Right ventricle myocardium superior (tissue), 1 donor: ENCODE data around the gene MET. TPM values are rescaled to one million over a fixed set of nuclear protein-coding genes. Genes with fewer than 3 reads are reported as not detected.
A peak's percentile ranks its signal among the peaks of the same experiment; 100 is the strongest.
"Not testable (repeated sequence)": the region's sequence is repeated elsewhere in the genome, so short reads cannot be mapped to it uniquely, and the experiment has no call there.

Experiments
- ATAC-seq: fragments of 200-7000 bp; cut with Tn5 transposase; one replicate; pipeline ENCODE4 v1.9.1; 2020; ENCODE audit warnings: mild to moderate bottlenecking; ENCODE audit not compliant: poor library complexity
- DNase-seq: peaks from one replicate; pipeline ENCODE4 v3.0.0-alpha.2; 2020
- intact Hi-C: fragments of 100-400 bp; cut with DNase I; formaldehyde crosslinking; loops from one replicate; pipeline ENCODE4 v1.11.2; 2022
- total RNA-seq: library from RNA; stranded (reverse); fragmentation: NEBNext Ultra II Directional; extraction: Animal tissue kit (Norgen Biotek cat#: 25700); gene quantifications from one replicate; pipeline ENCODE4 v1.2.1, GENCODE V29; 2021
- donor health status: DM: no; HTN: yes; CAD: no; lungs with severe emphysema.

MET gene
- total RNA-seq, 1 donor from 2014 or later: 14.3 TPM

DNA sequence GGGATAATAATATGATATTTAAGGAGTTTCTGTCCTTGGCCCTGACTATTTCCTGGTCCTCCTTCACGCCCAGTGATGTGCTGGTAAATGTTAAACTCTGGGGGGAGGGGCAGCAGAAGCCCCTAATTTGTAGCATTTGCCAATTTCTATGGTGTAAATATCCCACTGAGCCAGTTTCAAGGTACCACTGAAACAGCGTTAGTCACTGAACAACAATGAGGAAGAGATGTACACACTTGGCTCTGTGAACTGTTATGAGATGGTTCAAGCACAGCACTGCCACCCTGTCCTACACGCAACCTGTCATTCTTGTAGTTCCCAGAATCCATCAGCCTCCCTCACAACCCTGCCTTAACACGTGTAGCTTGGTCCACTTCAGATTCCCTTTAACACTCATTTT lies 39.8 kb downstream of the MET start:
- ATAC-seq: no peak
- intact Hi-C loops: no loop called here
- no peak for DNase-seq

DNA sequence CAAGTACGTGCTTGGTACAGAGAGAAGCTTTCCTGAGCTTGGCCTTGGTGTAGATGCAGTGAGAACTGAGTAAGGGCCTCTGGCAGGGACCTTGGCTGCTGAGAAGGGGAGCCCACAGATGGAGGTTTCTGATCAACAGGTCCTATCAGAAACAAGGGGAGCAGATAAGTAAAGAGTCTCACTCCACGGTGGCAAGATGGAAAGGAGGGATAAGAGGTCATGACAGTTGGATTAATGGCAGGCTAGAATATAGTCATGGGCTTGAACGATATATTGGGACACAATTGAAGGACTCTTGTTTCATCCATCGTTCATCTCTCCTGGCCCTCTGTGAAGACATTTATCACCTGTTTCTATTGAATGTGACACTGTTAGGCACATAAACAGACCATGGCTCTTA lies 41.5 kb downstream of the MET start:
- ATAC-seq (no peak), DNase-seq (no peak)
- intact Hi-C loops: no loop called here

DNA sequence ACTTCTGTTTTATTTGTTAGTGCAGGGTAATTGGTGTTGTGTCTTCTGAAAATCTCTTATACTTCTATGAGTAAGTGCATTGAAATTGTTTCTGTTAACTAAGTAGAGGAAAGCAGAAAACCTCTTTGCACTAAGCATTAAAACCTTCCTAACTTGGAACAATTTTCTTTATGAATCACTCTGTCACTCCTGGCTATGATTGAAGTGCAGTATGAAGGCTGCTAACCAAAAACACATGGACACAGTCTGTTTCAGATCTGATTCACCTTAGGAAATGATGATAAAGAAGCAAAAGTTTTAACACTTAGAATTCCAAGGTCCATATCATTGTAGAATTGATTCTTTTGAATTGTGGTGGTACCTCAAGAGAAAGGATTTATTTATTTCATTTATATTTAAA lies 41.9 kb downstream of the MET start:
- intact Hi-C loops: no loop called here
- DNase-seq (no peak), ATAC-seq (no peak)

DNA sequence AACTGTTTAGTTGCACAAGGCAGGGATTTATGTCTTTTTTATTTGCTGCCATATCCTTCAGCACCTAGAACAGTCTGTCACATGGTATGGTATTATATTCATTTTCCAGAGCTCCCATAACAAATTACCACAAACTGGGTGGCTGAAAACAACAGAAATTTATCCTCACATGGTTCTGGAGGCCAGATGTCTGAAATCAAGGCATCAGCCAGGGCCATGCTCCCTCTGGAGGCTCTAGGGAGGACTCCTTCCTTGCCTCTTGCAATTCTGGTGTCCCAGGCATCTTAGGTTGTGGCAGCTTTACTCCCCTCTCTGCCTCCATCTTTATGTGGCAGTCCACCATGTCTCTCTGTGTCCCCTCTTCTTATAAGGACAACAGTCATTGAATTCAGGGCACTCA lies 43.1 kb downstream of the MET start:
- intact Hi-C loops: no loop called here
- DNase-seq (no peak), ATAC-seq (no peak)

DNA sequence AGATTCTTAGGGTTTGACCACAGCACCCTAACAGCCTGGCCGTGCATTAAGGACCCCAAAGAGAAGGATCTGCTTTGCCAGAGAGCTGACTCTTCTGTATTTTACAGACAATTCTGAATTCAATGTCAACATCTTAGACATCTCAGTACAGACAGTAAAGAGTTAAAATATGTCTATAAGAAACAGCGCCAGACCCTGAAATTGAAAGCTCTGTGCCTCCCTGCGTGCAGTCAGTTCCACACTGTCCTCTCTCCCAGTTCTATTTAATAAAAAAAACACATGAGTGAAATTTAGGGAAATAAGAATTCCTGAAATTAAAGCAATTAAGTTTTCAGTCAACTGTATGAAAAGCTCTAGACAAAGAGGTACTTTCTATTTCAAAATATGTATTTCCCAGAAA lies 45.1 kb downstream of the MET start:
- intact Hi-C loops: no loop called here
- ATAC-seq: no peak

DNA sequence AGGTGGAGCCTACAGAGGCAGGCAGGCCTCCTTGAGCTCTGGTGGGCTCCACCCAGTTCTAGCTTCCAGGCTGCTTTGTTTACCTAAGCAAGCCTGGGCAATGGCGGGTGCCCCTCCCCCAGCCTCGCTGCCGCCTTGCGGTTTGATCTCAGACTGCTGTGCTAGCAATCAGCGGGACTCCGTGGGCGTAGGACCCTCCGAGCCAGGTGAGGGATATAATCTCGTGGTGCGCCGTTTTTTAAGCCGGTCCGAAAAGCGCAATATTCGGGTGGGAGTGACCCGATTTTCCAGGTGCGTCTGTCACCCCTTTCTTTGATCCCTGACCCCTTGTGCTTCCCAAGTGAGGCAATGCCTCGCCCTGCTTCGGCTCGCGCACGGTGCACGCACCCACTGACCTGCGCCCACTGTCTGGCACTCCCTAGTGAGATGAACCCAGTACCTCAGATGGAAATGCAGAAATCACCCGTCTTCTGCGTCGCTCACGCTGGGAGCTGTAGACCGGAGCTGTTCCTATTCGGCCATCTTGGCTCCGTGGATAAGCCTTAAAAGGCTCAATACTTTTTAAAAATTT lies 52.0 kb downstream of the MET start:
- ATAC-seq, DNase-seq, intact Hi-C loops: not testable (repeated sequence)

More for the DNA sequence above, 45.1 kb downstream of the MET start:
- no peak for DNase-seq

DNA sequence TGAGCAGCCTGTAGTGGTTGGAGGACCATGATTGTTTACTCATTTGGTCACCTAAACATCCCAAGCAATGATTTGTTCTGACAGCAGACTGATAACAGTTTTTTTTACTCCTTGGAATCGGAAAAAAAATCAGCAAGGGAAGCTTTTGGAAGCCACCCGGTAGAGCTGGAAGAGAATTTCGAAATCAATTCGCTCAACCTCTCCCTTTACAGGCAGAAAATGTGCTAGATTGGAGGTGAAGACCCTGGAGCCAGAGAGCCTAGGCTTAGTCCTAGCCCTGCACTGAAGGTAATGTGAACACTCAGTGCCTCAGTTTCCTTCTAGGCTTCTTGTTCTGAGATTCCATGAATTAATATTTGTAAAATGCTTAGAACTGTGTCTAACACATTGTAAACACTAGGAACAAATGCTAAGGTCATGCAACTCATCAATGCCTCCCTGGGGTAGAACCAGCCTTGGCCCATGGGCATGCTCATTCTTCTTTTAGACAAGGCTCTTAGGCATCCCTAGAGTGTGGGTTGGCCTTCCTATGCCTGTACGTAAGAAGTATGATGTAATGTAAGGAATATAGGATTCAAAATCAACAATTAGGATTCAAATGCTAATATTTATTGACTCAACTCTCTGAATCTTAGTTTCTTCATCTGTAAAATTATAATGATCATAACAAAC lies 52.7 kb downstream of the MET start:
- ATAC-seq (no peak), DNase-seq (no peak)
- intact Hi-C loops: no loop called here

DNA sequence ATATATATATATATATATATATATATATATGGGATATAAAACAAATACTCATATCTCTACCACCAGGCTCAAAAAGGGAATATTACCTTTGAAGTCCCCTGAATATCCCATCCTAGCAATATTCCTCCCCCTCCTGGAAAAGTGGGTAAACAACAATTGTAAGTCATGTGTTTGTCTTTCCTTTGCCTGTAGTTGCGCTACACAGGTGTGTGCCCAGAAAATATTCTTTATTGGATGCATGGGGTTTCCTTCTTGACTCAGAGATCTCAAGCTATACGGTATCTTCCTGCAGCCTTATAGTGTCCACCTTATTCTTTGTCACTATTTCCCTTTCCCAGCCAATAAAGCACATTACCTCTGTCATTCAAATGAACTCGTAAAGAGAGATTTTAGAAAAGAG lies 54.2 kb downstream of the MET start:
- intact Hi-C loops: no loop called here
- DNase-seq: no peak
- no peak for ATAC-seq

DNA sequence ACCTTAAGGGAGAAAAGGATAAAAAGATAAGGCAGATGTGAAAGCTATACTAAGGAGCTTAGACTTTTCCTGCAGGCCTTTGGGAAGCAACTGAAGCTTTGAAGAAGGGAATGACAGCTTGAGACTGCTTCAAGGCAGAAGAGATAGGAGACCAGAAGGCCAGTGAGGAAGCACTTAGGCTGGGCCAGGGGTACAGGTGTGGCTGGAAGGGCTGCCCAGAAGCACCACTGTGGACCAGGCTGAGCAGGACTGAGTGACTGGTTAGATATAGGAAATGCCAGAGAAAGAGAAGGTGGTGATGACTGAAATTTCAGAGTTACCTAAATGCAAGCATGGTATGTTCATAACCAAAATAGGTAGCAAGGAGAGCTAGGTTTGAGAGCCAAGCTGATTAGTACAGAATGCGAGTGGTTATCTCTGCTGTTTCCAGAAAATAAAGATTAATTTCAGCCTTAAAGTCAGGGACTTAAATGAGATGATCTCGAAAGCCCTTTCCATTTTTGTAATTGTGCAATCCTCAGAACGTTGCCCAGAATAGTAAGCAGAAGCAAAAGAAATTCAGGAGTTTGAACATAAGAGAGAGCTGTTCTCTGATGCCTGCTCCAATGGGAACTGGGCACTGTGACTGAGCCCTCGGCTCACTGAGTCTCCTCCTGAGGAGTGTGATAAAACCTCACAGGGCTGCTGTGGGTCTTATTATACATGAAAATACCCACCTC lies 54.9 kb downstream of the MET start:
- intact Hi-C loops: no loop called here
- ATAC-seq (no peak), DNase-seq (no peak)

DNA sequence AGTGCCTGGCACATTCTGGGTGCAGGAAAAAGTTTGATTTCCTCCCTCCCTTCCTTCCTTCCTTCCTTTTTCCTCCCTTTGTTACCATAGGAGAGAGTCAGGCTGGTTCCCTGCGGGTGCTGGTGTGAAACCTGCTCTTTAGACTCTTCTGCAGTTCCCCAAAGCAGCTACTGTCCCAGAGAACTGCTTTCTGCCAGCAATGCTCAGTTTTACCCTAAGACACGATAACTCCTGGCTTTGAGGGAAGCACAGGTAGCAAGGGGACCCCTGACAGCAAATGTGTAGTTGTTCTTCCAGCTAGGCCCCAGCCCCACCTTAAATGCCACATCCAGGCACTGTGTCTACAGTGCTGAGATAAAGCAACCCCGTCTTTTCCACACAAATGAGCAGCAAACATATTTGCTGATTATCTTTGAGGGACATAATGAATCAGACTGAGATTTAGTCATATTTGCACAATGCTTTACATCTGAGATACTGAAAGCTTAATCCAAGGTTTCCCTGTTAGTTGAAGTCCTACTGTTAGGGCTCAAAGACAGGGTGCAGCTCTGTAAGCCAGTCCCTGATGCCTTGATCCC lies 55.5 kb downstream of the MET start:
- intact Hi-C loops: no loop called here
- DNase-seq (no peak), ATAC-seq (no peak)

DNA sequence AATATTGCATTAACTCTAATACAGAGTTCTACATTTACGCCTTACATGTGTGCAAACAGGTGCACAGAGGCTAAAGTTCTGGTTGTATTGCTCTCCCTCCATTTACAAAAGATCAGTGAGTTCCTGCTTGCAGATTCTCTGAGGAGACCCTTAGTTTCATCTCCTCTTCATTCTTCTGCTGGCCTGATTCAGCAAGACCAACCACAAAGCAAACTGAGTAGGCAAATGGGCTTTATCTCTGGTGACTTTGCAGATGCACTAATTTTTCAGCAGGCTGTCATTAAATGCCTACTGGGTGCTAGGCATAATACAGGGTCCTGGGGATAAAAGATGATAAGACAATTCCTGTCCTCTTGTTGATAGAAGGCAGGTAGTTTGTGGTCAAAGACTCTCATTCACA lies 56.4 kb downstream of the MET start:
- DNase-seq: no peak
- no peak for ATAC-seq
- intact Hi-C loops: no loop called here

DNA sequence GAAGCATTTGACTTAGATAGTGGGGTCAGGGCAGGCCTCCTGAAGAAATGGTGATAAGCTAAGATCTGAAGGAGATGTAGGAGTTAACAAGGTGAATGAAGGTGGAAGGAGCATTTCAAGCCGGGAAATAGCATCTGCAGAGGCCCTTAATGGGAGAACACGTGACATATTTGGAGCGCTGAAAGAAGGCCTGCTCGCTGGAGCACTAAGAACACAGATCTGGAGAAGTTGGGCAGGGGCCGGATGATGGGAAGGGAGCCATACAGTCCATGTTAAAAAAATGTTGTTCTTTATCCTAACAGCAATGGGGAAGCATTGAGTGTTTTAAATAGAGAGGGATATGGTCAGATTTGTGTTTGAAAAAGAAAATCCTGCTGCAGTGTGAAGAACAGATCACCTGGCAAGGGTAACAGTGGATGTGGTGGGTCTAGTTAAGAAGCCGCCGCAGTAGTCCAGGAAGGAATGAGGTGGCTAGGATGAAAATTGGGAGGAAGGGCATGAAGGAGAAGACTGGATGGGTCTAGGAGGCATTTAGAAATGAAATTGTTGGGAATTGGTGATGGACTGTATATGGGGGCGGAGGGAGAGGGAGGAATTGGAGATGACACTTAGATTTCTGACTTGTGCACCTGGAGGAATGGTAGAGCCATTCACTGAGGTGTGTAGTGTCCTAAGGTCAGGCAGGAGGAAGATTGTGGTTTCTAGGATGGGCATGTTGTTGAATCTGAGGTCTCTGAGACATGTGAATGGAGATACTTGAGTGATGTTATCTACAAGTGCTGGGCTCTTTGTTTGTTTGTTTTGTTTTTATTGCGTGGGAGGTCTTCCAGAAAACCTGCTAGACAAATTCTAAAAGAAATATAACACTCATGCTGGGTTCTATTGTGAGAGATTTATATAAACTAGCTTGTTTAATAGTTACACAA lies 58.4 kb downstream of the MET start:
- no peak for ATAC-seq
- intact Hi-C loops: no loop called here
- DNase-seq: no peak

DNA sequence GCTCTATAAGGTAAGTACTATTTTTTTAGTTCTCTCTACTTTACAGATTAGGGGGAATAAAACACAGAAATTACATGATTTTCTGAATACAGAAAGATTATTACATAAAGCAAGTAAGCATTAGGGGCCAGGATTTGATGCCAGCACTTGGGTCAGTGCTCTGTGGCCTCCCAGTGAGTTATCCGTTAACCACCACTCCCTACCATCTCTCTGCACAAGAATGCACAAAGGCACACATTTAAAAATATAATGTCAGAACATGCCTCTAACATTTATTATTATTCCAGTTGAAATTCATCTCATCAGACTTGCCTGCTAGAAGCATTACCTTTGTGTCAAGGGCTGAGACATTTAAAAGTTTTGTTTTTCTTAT lies 59.0 kb downstream of the MET start:
- intact Hi-C loops: no loop called here
- ATAC-seq (no peak), DNase-seq (no peak)

DNA sequence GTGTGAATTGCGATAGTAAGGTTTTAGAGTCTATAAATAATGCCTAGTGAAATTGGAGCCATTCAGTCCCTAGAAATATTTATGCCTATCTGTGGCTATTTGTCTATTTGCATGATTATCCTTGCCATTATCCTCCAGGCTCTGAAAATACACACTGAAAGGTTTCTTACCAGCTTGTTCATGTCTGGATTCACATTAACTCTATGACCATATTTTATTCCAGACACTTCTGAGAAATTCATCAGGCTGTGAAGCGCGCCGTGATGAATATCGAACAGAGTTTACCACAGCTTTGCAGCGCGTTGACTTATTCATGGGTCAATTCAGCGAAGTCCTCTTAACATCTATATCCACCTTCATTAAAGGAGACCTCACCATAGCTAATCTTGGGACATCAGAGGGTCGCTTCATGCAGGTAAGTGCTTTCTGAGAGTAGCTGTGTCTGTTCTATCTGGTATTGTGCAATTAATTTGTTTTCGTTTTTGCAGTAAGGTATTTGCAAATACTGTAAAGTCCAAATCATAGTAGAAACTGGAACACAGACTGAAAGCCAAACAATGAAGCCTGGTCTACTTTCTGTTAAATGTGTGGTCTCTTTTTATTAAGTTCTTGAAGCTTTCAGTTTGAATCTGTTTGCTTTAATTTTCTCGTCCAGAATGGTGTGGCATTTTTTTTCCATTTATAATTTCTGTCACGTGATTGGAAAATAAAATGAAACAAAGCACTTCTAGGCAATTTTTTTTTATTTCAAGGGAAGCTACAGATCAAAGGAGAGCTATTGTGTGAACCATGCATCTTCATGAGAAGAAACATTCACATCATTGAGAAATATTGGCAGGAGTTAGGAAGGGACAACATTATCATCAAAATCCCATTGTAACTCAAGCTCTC lies 59.7 kb downstream of the MET start:
- intact Hi-C loops: no loop called here
- ATAC-seq (no peak), DNase-seq (no peak)

DNA sequence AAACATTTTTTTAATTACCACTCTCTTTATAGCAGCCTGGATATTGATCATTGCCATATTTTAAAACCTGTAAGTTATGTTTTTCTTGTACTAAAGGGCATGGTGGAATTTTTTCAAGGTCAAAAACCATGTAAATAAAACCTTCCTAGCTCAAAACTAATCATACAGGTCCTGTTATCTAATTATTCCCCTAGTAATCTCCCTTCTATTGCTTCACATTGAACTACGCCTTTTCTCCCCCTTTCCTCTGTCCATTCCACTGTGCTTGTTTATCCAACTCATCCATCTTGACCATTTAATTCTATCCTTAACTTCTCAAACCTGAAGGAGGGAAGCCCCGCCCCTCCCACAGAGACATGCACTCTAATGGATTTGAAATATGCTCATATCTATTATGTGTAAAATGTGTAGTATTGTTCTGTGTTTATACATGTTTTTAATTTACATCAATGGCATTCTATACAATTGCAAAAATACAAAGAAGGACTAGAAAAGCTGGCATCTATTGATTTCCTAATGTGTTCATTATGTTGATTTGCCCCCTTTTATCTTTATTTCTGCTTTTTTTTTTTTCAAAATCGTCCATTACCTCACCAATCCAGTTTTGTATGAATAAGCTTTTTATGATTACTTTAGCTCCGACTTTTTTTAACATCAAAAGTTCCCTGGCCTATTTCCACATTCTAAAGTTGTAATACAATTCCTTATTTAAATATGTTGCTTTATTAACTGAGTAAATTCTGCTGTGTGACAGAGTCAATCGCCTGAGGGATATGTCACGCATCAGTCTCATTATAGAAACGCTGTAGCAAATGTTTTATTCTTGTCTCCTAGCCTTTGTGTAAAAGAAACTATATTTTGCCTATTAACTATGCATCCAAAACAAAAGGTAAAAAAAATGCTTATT lies 61.0 kb downstream of the MET start:
- DNase-seq (no peak), ATAC-seq (no peak)
- intact Hi-C loops: no loop called here

DNA sequence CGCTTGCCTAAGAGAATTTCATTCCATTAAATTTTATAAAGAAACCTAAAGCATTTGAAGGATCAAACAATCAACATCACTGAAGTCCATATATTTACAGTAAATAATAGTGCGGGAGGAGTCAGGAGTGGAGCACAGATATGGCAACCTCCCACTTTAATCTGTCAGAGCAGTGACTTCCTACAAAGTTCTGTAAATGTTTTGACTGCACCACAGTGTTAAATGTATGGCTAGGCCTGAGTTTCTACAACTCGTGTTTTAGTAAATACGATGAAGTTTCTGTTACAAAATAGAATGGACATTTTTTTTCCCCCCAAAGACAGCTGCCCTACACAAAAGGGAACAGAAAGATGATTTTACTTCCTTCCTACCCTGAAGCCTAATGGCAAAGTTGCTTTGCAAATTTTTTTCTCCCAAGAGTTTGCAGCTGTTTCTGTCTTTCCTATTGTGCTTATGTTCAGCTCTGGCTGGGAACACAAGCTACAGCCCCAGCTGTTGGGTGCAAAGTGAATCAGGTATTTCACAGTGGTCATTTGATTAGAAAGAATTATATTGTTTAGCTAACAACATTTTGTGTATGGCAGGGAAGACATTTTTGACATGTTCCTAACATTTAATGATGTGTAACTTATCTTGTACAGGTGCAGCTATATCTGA lies 62.1 kb downstream of the MET start:
- peak; percentile 39 for ATAC-seq
- no peak for DNase-seq
- intact Hi-C loops: no loop called here

DNA sequence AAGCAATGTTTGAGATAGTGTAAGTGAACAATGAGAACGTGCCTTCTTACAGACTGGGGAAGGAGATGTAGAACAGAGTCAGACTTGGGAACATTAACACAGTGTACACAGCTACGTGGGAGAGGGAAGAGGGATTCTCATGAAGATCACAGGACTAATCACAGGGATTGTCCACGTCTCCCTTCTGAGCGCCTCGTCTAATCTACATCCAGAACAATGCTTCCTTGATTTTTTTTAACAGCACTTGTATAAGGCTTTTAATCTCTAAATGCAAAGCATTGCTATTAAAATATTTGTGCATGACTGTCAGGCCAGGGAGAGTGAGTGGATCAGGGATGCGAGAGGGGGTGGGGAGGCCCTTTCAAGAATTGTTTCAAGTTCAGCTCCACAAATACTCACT lies 62.7 kb downstream of the MET start:
- intact Hi-C loops: no loop called here
- no peak for ATAC-seq

More for the DNA sequence above, 62.7 kb downstream of the MET start:
- no peak for DNase-seq
